Ureter (tissue), 1 donor: ENCODE results near the gene NPEPL1. TPM values are rescaled to one million over a fixed set of nuclear protein-coding genes. Genes with fewer than 3 reads are reported as not detected.
"Not testable (repeated sequence)": the region's sequence is repeated elsewhere in the genome, so short reads cannot be mapped to it uniquely, and the experiment has no call there.

Experiments used
- DNase-seq: peaks from one replicate; pipeline ENCODE4 v3.0.0-alpha.2; 2020; ENCODE audit warnings: low spot score
- total RNA-seq: library from RNA; stranded (reverse); gene quantifications from one replicate; pipeline ENCODE4 v1.2.4, GENCODE V29; 2023
- donor health status: DM: yes; HTN: yes; CAD: no.

The NPEPL1 gene
- total RNA-seq = 50.4 TPM

GRCh38 chr20:58692579-58693225, at the start of gene NPEPL1:
NPEPL1 (plus strand) TSS chr20:58692800; CDS start chr20:58692901, 101 bp downstream.
- no peak for DNase-seq

- not testable (repeated sequence) for DNase-seq
These were observed 49.7 kb upstream of the NPEPL1 start for GRCh38 chr20:58642896-58643295.

- DNase-seq = peak; percentile 30
These were observed 47.1 kb upstream of the NPEPL1 start for GRCh38 chr20:58645412-58645968.

- peak; percentile 18 for DNase-seq
These were observed 46.3 kb upstream of the NPEPL1 start for GRCh38 chr20:58646257-58646656.

DNA sequence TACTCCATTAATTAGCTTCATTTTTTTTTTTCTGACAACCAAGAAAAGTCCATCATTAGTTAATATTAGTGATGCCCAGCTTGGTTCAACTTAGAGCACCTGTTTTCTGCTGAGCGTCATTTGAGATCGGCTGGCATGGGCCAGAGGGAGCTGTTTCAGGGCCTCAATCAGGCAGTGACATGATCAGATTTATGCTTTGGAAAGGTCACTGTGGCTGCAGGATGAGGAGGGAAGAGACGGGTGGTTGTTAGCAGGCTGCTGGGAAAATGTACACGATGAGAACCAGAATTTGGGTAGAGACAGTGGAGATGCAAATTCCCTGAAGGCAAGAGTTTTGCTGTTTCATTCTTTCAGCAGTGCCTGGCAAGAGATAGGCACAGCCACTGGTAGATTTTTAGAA, 45.9 kb upstream of the NPEPL1 start:
- DNase-seq = peak; percentile 18

DNA sequence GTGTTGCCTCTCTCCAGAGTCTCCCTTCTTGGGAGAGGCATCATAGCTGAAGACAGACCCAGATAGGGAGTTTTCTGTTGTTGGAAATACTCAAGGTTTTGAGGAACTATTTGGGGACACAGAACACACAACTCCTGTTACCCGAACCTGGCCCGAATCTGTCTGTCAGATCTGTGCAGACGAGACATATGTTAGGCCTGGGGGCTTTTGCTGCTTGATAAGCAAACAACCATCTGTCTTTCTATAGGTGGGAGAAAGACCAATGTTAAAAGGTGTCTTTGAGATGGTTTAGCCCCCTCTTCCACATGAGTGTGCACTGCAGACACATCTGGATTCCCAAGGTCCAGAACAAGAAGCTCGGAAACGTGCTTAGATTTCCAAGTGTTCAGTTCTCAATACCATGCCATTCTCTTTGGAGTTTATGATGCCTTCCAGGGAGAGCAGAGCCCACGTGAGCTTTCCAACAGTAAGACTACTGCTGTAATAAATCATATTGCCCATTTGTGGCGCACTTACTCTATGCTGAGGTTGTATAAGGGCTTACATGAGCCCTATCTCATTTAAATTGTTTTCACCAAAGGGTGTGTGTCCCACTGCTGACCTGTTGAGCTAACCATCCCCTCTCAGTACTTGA, 45.3 kb upstream of the NPEPL1 start:
- peak; percentile 29 for DNase-seq

DNA sequence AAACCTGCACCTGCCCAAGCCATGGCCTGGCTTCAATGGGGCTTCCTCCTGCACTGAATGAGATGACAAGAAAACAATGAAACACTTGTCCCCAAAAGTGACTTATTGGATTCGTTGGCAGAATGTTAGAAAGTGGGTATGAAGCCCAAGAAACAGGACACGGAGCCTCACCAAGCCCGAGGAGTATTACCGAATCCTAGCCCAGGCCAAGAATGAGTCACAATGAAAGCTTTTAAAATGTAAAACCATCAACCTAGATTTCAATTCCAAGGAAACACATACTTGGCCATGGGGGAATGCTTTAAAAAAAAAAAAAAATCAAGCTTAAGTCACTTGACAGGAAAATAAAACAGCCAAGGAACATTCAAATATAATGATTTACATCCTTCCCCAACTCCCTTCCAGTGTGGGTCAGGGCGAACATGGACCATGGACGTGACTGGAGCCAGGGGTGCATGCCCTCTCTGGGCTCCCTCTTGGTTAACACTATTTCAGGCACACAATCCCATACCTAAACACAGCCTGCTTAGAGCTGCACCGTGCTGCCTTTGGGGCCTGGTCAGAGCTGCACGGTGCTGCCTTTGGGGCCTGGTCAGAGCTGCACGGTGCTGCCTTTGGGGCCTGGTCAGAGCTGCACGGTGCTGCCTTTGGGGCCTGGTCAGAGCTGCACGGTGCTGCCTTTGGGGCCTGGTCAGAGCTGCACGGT, 44.7 kb upstream of the NPEPL1 start:
- DNase-seq = peak; percentile 36

- DNase-seq = peak; percentile 1
These were observed 44.1 kb upstream of the NPEPL1 start for GRCh38 chr20:58648502-58648825.

GRCh38 chr20:58649288-58650180, 43.1 kb upstream of the NPEPL1 start:
- DNase-seq = peak; percentile 44

DNA sequence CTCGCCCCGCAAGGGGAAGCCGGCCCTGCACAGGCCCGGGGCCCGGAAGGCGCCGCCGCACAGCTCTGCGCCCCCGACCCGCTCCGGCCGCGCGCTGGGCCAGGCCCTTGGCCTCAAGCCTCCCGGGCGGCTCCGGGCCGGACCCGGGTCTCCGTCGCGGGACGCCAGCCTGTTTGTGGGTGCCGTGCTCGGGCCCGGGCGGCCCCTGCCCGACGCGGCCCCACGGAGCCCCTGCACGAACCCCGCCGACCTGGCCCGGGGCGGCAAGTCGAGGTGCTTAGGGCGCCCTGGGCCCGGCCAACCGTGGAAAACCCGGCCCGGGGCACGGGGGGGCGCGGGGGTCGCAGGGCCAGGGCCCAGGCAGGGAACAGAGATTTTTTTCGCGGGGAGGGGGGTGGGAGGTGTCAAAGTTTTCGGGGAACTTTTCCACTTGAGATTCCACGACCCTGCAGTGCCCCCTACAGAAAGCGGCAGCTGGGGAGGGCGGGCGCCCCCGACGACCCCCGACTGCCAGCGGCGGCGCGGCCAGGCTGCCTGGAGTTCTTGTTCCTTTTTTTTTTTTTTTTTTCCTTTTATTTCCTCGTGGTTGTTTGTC, 42.3 kb upstream of the NPEPL1 start:
- peak; percentile 65 for DNase-seq

DNA sequence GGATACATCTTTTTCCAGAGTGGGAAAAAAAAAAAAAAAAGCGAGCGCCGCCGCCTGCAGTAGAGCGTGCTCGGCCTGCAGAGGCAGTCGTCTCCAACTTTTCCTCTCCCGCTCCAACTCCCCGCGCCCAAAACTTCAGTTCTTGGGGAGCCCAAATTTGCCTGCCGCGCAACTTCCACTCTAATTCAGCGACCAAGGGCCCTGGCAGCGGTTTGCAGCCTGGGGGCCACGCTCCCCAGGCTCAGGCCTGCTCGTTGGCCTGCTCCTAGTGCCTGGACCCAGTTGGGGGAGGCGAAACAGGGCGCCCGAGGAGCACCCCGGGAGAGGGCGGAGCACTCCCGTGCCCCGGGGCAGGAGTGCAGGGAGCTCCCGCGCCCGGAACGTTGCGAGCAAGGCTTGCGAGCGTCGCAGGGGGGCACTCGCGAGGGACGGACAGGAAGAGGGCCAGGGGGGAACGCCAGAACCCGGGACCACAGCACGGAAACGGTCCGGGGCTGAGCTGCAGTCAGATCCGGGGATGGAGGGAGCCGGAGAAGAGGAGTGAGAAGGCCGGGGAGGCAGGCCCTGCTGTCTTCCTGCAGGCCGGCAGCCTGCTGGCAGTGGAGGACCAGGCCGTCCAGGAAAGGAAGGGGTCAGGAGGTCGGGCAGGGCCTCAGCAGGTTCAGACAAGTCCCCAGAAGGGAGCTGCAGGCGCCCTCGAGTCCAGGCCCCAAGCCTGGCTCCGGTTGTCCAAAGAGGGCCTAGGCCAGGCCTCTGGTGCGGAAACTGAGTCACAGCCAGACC, 41.6 kb upstream of the NPEPL1 start, which contains the start of gene STX16:
TSS of gene STX16 (plus strand) at position 508 of the 783 bp plus-strand sequence. CDS start 724 bp downstream, outside the sequence.
- DNase-seq = peak; percentile 92

DNA sequence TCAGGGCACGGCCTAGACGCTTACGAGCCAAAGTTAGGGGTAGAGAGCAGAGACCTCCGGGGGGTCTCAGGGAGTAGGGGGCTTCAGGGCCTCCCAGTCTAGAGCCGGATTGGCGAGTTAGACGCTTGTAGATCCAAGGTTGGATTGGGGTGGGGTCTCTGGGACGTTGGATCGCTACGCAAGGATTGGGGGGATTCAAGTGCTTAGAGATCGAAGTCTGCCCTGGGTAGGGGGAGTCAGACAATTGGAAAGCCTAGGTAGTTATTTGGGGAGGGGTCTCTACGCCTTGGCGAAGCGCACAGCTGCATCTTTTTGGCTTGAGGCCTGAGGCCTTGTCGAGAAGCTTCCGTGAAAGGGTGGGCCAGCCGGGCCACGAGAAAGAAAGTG, 41.0 kb upstream of the NPEPL1 start:
- DNase-seq = peak; percentile 51

- DNase-seq = peak; percentile 55
These were observed 40.5 kb upstream of the NPEPL1 start for GRCh38 chr20:58651946-58652605.

- DNase-seq = no peak
These were observed 39.9 kb upstream of the NPEPL1 start for GRCh38 chr20:58652606-58653294.

DNA sequence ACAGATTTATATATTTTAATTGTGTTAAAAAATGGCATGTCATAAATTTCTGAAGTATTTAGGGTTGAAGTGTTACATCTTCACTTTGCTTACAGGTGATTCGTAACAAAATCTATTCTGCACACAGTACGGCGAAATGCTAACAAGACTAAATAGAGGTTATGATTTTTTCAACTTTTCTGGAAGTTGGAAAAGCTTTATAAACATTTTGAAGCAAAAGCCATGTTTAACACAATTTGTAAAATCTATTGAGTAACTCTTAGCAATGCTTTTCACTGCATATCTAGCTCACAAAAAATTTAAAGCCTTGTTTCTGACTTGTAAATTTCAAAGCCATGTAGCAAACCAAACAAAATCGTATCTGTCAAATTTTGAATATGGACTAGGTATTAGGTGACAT, 38.3 kb upstream of the NPEPL1 start:
- no peak for DNase-seq

- no peak for DNase-seq
These were observed 37.1 kb upstream of the NPEPL1 start for GRCh38 chr20:58655328-58656107.

DNA sequence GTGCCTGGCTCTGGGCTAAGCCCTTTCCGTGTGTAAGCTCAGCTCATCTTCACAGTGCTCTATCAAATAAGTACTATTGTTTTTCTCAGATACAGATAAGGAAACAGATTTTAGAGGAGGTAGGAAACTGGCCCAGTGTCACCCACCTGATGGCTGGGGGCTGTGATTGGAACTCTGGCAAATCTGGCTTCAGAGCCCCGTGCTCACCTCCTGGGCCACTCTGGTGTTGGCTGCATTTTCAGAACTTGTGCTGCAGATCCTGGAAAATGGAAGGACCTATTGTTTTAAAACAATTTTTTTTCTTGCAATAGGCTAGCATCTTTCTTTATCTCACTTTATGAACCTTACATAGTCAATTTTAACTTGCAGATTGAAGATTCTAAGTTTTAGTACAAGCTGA, 35.8 kb upstream of the NPEPL1 start:
- DNase-seq = no peak

DNA sequence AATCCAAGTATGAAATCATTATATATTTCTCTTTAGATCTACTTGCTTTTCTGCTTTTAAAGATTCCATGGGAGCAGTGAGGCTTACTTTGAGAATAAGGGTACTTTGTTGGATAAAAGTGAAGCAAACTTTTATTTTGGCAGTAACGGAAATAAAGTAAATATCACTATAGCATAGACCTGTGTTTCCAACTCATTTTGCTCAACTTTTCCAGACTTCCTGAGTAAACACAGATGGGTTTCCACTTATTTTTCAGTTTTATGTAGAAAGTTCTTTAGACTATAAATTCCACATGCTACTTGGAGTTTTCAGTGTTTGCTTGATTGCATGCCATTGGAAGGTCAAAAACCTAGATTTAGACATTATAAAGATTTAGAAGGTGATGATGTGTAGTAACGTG, 35.3 kb upstream of the NPEPL1 start:
- no peak for DNase-seq
